GM18858 (cell line): ENCODE results near the gene GPC5.

ENCODE experiments used
- ATAC-seq: cut with Tn5 transposase; IDR thresholded peaks from one replicate; pipeline ENCODE4 v1.9.1; 2021; ENCODE audit not compliant: unreplicated experiment

Gene GPC5

DNA sequence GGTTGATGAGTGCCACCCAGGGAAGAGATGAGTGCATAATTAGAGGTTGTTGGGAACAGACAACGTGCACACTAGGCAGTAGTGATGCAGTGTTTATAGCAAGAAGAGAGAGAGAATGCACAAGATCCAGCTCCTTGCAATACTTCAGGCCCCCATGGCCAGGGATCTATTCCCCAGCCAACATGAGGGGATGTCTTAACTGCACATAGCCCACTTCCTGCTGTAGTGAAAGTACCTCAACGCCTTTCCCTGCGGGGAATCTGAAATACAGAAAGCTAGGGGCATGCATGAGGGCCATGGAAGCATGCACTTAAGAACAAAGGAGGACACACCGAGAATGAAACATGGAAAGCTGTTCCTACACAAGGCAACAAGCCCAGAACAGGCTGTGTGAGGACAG, 1191.5 kb downstream of the GPC5 start:
- ATAC-seq, result no peak

DNA sequence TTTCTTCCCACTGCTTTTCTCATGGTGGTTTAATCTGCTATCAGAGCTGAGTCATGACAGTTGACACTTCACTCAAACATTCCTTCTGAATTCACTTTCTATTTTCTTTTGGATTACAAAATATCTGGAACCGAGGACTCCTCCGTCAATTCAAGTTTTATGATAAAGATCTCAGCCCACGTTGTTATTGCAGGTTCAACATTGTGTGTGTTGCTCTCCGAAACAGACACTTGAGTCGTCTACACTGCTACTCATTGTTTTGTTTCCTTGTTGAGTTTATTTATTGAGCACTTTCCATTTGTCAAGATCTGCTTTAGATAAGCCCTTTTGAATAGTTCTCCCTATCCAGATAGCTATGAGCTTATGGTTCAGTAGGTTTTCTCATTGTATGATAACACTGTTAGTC, 1192.1 kb downstream of the GPC5 start:
- ATAC-seq, result no peak

DNA sequence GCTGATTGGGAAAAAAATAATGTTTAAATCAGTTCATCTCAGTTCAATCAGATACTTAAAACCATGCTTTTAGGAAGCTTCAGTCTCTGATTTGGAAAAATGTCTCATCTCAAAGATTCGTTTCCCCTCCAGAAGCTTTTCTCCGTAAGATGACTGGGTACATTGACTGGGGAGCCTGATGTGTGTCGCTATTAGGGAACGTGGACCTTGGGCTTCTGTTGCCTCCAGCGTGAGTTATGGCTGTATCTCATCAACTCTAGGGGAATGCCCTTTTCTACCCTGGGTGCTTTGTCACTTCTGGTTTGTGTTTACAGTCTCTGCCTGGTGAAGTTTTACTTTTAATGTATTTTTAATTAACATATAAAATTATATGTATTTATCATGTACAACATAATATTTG, 1192.7 kb downstream of the GPC5 start:
- ATAC-seq, result no peak

DNA sequence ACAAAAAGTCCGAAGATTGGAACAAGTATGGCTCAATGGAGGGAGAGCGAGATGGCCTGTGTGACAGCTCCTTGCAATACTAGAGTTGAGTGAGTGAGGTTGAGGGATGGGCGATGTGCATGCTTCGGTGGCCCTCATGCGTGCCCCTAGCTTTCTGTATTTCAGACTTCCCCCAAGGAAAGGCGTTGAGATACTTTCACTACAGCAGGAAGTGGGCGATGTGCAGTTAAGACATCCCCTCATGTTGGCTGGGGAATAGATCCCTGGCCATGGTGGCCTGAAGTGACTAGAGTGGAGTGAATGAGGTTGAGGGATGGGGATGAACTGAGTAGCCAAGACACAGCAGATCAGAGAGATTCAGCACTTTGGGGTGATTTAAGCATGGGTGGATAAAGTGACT, 1194.3 kb downstream of the GPC5 start:
- ATAC-seq, result no peak

DNA sequence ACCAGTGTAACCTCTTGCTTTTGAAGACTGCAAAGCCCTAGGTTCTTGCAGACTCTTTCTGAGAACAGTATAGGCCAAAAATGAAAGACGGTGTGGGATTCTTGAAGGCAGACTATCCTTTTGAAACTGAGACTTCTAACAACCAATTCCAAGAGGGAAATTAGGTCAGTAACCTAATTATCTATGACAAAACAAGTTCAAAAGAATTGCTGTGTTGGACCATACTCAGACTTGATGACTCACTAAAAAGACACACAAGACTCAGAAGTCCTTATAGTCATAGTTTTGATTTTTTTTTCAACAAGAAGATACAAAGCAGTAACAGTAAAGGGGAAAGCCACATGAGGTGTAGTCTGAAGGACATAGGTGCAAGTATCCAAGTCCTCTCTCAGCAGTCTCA, 1204.1 kb downstream of the GPC5 start:
- ATAC-seq, result no peak

DNA sequence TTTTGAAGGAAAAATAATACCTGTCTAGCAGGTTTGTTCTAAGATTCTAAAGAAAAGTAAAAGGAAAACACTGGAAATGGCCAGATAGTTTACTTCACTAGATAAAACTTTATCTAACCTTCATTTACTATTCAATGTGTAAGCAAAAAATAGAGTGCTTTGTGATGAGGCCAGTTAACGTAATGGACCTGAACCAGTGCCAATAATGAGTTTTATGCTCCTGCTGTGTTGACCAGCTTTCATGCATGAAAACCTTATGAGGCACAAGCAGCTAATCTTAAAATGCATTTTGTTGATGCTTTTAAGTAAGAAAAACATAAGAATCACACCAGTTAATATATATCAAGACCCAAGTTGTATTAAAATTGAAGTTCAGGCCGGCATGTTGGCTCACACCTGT, 1211.0 kb downstream of the GPC5 start:
- ATAC-seq, result no peak

DNA sequence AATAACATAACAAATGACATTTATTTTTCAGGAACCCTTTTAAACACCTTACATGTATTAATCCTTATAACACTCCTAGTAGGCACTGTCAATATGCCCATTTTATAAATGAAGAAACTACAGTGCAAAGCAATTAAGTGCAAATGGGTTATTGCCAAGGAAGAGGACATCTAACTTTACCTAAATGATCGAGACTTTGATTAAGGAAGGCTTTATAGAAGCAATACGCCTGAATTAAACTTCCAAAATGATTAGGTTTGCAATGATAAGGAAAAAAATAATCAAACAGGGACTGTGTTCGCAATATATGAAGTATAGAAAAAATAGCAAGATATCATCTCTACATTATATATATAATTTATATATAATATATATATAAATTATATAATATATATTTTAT, 1214.5 kb downstream of the GPC5 start:
- no peak for ATAC-seq

DNA sequence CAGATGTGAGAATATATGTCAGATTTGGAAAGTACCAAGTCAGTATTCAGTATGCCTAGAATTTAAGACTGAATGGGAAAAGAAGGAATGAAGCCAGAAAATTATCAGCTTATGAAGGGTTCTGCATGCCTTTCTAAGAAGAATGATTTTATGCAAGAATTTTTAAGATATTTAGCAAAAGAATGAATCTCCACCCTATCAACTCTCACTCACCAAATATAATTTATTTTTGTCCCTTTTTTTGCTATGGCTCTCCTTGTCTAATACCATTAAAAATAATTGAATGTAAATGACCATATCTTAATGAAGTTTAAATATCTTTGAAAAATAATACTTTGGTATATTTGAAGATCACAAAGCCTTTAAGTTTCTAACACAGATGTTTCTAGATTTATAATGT, 1215.5 kb downstream of the GPC5 start:
- no peak for ATAC-seq

DNA sequence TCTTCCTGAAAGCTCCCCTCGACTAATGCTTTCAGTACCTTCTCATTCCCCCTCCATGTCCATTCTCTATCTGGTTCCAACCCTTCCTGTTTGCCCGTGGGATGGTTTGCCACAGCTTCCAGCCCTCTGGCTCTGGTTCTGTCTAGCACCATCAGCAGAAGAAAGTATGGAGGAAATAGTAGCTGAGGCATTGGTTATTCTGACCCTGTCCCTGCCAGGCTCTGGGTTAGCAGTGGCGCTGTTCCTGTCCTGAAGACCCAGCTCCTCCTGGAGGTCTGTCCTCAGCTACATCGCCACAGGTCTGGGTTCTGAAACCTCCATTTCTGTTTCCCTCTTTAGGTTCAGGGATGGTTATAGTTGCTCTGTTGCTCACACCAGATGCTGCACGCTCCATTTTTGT, 1223.6 kb downstream of the GPC5 start:
- no peak for ATAC-seq

DNA sequence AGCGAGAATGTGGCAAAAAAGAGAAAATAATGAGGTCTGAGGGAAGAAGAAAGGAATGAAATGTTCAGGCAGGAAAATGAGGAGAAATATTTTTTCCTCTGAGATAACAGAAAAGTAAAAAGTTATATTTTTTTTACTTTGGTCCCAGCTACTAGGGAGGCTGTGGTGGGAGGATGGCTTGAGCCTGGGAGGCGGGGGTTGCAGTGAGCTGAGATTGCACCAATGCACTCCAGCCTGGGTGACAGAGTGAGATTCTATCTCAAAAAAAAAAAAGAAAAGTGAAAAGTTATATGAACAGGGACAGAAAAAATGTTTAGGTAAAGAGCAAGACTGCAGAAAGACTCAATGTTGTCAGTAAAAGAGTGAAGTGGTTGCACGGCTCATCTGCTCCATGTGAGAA, 1224.5 kb downstream of the GPC5 start:
- no peak for ATAC-seq

DNA sequence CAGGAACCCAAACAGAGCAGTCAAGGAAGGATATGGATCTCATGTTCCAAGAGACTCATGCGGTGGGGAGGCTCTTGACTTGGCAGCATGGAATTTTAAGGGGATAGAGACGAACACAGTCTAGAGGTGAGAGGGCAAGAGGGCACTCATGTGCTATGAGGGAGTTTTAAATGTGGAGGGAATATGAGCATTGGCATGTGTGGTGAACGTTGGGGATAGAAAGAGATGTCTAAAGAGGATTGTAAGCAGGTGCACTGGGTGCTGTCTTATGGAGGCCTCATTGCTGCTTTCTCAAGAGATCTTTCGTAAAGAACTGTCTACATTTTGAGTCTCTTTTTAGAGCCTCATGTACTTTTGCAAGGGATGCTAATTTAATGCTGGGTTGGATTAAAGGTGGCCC, 1227.9 kb downstream of the GPC5 start:
- ATAC-seq, result no peak

DNA sequence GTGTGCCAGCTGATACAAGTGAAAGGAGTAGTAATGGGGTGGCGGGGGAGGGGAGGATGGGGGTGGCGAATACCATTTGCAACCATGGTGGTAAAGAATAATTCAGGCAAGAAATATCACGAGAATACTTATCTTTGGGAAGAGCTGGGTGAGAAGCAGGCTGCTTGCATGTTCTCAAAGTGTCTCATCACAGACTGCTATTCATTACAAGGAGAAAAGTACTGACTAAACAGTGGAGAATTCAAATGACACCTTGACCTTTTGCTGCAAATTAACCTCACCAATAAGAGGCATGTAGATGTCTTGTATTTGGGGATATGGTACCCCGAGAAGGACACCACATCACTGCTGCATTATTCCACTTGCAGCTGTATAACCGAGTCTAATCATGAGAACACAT, 1242.5 kb downstream of the GPC5 start:
- ATAC-seq, result no peak

DNA sequence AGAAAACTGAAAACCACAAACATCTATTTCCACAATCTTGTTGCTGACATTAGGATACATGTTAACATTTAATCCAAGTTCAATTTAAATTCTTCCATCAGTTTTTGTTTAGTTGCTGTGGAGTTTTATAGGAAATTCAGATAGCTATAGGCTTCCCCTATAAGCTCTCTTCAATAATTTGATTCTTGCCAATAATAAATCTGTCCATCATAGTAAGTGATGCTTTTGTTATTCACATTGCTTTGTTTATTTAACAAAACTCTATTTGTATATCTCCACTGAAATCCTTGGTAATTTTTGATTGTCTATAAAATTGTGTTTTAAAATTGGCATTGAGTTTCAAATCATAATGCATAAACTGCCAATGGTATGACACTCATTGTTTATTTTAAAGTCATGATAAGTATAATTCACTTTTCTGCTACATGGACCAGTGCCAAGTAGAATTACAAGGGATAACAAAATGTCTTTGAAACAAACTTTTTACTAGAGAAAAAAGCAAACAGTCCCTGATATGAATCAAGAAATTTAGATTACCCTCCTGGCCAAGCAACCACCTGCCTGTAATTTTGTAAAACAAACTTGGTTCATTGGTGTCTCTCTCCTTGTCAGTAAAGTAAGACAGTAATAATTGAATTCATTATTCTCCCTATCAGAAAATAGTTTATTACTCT, 1250.9 kb downstream of the GPC5 start:
- ATAC-seq, result no peak

DNA sequence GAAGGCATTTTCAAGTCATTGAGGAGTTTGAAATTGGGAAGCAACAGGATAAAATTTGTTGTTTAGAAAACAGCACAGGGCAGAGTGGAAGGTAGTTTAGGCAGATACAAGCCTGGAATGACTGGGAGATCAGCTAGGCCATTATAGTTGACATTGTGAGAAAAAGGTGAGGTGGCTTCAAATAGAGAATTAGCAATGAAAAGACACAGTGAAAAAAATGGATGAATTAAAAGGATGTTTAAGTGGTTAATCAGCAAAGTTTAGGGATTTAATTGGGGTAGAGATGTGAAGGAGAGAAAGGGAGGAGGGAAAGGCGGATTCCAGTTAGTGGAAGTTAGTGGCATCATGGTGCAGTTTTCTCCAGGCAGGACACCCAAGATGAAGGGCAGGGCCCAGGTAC, 1257.7 kb downstream of the GPC5 start:
- ATAC-seq, result no peak

DNA sequence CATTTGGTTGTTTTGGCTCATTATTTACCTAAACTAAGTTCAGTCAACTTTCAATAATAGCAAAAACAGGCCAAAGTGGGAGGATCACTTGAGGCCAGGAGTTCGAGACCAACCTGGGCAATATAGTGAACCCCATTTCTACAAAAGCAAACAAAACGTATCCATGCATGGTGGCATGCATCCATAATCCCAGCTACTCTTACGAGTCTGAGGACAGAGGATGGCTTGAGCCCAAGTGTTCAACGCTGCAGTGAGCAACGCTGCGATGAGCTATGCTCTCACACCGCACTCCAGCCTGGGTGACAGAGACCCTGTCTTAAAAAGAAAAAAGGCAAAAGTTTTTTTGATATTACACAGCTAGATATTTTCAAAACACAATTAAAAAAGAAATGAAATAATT, 1258.2 kb downstream of the GPC5 start:
- no peak for ATAC-seq

DNA sequence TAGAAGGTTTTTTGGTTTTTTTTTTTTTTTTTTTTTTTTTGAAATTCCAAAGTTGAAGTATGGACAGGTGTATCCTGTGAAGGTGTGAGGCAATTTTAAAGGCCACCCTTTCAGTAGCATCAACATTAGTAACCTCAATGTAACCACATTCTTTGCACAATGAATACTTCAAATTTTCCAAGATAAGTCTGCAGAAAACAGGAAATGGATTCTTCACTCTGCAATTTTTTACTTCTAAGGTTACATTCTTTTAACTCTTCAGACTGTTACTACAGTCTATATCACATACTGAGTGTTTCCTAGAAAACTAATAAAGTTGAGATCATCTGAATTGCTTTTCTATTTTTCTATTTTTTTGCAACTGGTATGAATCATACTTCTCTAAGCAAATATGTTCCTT, 1259.1 kb downstream of the GPC5 start:
- ATAC-seq, result no peak

DNA sequence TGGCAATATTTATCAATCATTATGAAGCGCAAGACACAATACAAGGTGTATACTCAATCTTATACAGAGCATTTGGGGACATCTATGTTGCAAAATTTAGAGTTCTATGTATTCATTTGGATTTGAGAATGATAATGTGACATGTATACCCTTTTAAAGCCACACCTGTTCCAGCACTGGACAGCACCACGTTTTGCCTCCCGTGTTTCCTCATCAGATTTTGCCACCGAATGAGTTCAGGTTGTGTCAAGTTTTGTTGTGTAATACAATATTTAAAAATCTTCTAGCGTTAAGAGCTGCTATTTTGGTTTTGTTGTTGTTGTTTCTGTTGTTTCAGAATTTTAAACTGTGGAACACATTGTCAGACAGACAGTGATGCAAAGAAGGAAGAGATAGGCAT, 1259.9 kb downstream of the GPC5 start:
- no peak for ATAC-seq

DNA sequence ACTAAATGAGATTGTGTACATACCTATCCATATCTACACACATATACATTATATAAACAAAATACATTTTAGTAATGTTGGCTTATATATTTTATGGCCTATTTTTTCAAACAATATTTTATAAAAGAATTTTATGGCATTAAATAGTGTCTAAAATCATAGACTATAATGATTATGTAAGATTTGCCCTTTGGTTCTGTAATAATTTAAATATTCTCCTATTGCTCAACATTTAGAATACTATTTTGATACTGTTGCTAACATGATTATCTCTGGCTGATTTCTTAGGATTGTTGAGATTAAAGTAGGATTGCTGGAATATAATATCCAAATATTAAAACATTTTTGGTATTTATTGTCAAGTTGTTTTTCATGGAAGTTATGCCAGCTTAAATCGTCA, 1263.0 kb downstream of the GPC5 start:
- no peak for ATAC-seq

DNA sequence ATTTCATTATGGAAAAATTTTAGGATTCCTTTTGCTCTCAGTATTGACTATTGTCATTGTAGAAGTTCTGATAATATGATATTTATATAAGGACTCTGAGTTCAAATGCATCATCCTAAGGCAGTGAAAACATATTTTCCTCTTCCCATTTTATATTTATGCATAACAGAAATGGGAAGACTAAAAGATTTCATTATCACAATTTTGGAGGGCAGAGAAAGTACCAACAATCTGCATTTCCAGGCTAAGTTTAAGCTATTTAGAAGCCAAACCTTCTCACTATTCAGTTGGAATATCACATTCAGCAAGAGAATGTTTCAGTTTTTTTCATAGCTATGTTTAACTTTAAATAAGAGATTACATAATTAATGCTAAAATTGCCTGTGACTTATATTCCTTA, 1269.7 kb downstream of the GPC5 start:
- ATAC-seq, result no peak

DNA sequence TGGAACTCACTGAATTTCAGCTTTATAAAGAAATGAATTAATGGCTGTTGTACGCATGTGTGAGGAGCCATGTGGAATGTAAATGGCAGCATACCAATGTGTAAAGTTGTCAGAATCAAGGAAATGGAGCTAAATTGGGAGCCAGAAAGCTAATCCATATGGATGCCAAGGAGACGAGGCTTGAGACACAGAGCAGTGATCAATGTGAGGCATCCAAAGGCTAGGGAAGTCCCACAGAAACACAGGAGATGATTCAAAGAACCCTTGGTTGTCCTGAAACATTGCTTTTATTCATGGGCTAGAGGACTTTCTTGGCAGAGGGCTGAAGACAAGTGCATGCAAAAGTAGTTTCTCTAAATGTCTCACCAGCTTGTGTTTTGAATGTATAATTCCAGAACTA, 1271.7 kb downstream of the GPC5 start:
- ATAC-seq, result no peak

DNA sequence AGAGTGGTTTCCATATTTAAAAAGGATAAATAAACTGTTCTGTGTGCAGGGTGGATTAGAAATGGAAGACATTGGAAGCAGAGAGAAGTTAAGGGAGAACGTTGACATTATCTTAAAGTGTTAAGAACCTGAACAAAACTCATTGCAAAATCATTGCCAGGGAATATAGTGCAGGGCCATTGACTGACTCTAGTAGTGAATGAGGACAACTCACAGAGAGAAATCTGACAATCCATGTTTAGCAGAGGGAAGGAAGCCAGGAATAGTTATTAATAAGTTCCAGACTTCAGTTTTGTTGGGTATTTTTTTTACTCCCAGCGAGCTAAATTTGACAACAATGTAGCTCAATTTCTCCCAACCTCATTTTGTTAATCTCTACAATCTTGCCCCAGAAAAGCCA, 1273.4 kb downstream of the GPC5 start:
- ATAC-seq, result no peak

DNA sequence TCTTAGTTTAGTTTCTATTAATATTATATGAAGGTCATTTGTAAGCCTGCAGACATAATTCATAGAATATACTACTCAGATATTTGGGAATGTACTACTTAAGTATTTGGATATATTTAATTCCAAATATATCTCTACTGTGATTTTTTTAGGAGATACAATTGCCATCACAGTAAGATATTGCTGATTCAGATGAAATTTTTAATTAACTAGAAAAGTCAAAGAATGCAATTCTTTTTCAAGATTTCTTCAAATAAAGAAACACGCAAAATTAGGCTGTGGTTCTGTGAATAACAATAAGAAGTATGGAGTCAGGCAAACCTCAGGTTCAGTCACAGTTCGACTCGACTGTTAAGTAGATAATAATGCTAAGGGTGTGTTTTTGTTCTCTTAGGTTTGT, 1277.8 kb downstream of the GPC5 start:
- no peak for ATAC-seq

DNA sequence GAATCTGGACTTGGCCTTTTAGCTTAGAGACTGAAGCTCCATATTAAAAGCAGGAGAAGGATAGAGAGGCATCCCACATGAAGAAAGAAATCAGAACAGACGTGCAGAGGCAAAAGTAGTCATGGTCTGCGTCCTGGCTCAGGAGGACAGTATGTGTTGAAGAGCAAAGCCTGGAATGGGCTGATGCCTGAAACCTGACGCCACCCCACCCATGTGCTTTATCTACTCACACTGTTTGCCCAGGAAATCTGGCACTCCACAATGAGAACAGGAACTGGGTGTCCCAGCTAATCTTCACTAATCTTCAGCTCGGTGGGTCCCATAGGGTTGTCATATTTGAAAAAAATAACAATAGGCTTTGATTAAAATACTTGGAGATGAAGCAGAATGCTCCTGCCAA, 1279.2 kb downstream of the GPC5 start:
- ATAC-seq, result no peak

DNA sequence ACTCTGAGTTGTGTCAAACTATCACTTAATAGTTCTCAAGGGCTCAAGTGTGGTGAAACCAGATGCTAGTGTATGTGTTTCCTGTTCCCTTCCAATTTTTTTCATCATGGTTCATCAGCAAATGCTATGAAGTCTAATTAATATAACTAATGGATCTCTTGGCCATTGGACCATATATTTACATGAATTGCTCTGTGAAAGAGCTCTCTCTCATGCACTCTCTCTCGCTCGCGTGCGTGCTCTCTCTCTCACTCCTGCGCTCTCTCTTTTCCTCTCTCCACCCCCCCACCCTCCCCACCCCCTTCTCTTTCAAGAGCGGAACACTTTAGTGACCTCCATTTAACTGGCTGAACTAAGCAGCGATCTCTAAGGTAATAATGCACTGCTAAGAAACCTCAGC, 1281.2 kb downstream of the GPC5 start:
- no peak for ATAC-seq
